ENCODE results near the gene MAD2L1BP. TPM values are rescaled to one million over a fixed set of nuclear protein-coding genes. Genes with fewer than 3 reads are reported as not detected.

MAD2L1BP gene, protein sequence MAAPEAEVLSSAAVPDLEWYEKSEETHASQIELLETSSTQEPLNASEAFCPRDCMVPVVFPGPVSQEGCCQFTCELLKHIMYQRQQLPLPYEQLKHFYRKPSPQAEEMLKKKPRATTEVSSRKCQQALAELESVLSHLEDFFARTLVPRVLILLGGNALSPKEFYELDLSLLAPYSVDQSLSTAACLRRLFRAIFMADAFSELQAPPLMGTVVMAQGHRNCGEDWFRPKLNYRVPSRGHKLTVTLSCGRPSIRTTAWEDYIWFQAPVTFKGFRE
- 31.7 to 39.7 TPM (median 34.6 TPM) in 5 replicates for total RNA-seq (2022; extraction: Qiagen RNA extraction; ENCODE audit: low read depth)

DNA sequence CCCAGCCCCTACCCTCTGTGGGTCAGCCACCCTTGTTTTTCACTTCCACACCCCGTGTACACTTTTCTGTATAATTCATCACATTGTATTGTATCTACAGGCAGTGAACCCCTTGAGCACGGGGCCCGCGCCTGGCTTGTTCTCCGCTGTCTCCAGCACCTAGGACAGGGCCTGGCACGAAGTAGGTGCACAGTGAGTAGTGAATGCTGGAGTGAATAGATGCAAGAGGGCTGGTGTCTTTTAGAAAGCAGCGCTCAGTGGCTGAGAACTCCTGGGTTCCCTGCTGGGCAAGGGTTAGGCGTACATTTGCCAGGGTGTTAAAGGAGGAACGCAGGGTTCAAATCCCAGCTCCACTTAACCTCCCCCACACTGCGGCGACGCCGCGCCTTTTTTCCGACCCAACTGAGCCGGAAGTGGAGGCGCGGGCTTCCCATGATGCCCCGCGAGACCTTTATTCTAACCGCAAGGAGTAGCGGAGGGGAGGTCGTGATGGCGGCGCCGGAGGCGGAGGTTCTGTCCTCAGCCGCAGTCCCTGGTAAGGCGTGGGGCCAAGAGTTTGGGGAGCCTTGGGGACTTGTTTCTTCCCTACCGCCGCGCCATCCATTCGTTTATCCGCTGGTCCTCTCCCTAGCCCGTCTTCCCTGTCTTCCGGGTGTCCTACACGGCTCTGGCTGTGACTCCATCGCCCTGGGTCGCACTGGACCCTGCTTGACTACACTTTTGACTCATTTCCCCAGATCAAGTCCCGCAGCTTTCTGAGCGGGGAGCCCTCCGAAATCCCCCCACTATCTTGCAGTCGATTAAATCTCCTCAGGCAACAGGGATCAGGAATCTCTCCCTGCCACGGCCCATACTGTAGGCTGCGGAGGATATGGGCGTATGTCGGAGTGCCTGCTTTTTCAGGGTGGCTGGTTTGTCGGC lies at the start of gene MAD2L1BP:
Gene MAD2L1BP (plus strand): TSS at position 454 of the 921 bp plus-strand sequence. CDS start 36 bp downstream, at position 490.

DNA sequence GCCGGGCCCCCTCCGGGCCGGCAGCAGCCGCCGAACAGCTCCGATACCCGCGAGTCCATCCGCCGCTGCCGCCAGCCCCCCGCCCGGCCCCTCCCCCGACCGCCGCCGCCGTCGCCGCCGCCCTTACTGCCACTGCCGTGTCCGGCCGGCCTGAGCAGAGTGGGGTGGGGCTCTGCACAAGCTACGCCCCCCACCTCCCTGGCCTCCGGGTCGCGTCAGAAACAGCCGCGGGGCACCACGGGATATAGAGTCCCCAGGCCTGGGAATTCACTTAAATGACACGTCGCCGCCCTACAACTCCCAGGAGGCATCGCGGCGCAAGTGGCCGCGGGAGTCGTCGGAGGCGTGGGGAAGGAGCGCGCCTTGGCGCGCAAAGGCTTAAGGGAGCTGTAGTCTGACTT lies 6.5 kb upstream of the MAD2L1BP start, which contains the start of gene GTPBP2:
Gene GTPBP2 (minus strand): TSS at position 161 of the 401 bp plus-strand sequence. CDS start 102 bp downstream, at position 59.

DNA sequence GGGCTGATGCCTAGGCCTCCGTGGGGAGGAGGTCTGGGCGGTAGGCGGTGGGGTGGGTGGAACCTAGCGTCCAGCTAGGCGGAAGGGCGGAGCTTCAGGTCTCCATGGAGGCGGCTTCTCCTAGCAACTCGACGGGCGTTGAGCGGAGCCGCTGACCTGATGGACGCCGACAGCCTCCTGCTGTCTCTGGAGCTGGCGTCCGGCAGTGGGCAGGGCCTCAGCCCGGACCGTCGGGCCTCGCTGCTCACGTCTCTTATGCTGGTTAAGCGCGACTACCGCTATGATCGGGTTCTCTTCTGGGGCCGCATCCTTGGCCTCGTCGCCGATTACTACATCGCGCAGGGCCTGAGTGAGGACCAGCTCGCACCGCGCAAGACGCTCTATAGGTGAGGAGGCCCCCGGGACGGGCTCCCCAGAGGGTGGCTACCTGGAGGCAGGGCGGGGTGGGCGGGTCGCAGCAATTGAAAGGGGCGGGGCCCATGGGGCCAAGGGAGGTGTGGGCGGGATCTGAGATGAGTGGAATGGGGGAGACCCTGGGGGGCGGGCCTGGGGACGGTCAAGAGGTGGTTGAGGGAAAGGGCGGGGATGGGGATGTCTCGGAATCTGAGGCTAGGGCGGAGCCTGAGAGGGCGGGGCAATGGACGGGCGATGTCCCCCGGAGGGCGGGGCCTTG lies 9.4 kb downstream of the MAD2L1BP start, which contains the start of gene RSPH9:
Gene RSPH9 (plus strand): TSS at position 97 of the 673 bp plus-strand sequence. CDS start 63 bp downstream, at position 160.

DNA sequence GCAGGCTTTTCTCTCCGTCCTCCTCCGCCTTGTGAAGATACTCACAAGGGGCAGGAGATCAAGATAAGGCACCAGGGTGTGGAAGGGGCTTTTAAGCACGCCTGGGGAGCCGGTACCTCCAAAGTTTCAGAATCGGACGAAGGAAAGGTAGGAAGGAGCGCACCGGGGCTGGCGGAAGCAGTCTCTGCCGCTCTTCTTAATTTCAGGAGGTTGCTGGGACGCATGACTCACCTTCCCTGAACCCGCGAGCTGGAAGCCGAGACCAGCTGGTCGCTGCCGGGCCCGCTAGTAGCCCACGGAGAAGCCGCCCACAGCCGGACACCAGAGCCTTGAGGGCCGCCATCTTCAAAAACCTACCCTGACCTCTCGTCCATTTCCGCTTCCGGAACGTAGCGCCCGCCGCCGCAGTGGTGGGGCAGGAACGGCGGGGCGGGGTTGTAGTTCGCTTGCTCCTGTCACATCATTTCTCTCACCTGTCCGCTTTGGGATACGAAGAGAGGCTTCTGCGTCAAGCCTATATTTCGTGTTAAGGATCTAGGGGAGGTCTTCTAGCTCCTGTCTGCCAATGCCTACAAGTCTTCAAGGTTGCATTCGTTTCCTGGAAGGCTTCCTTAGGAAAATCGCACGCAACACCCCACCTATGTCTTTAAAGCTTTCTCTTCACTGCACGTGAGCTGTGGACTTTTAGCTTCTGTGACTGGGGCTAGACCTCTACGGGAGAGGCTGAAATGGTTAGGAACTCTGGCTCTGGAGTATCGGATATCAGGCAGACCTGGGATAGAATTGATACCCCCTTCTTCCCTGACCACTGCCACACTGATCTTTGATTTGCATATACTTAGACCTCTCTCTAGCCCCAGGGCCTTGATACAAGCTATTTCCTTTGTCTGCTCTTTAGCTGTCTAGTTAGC lies 52.1 kb downstream of the MAD2L1BP start, which contains the start of gene MRPS18A:
Gene MRPS18A (minus strand): TSS at position 355 of the 911 bp plus-strand sequence. CDS start 12 bp downstream, at position 343.

Other genes starting within 250 kb of the MAD2L1BP start
- 6.8 to 11.0 TPM (median 10.0 TPM) in 5 replicates for gene ABCC10, start 208.3 kb upstream of the MAD2L1BP start, total RNA-seq (2022; extraction: Qiagen RNA extraction; ENCODE audit: low read depth)
- gene DLK2, start 180.3 kb upstream of the MAD2L1BP start, total RNA-seq (2022; extraction: Qiagen RNA extraction; ENCODE audit: low read depth) = 3.6 to 7.8 TPM (median 7.3 TPM) in 5 replicates
- gene TJAP1, start 158.3 kb upstream of the MAD2L1BP start, total RNA-seq (2022; extraction: Qiagen RNA extraction; ENCODE audit: low read depth) = 13.1 to 21.7 TPM (median 18.4 TPM) in 5 replicates
- gene LRRC73, start 125.5 kb upstream of the MAD2L1BP start, total RNA-seq (2022; extraction: Qiagen RNA extraction; ENCODE audit: low read depth) = 0.66 to 1.2 TPM (median 1.1 TPM) in 5 replicates
- gene YIPF3, start 118.9 kb upstream of the MAD2L1BP start, total RNA-seq (2022; extraction: Qiagen RNA extraction; ENCODE audit: low read depth) = 62.4 to 73.2 TPM (median 71.4 TPM) in 5 replicates
- 44.8 to 51.0 TPM (median 48.0 TPM) in 5 replicates for gene POLR1C, start 118.8 kb upstream of the MAD2L1BP start, total RNA-seq (2022; extraction: Qiagen RNA extraction; ENCODE audit: low read depth)
- 25.0 to 31.1 TPM (median 27.3 TPM) in 5 replicates for gene XPO5, start 59.8 kb upstream of the MAD2L1BP start, total RNA-seq (2022; extraction: Qiagen RNA extraction; ENCODE audit: low read depth)
- gene POLH, start 59.7 kb upstream of the MAD2L1BP start, total RNA-seq (2022; extraction: Qiagen RNA extraction; ENCODE audit: low read depth) = 8.0 to 9.6 TPM (median 9.3 TPM) in 5 replicates
- 16.6 to 23.2 TPM (median 21.3 TPM) in 5 replicates for gene GTPBP2, start 6.6 kb upstream of the MAD2L1BP start, total RNA-seq (2022; extraction: Qiagen RNA extraction; ENCODE audit: low read depth)
- 0.13 to 0.31 TPM (median 0.24 TPM) in 5 replicates for gene RSPH9, start 9.2 kb downstream of the MAD2L1BP start, total RNA-seq (2022; extraction: Qiagen RNA extraction; ENCODE audit: low read depth)
- gene MRPS18A, start 52.0 kb downstream of the MAD2L1BP start, total RNA-seq (2022; extraction: Qiagen RNA extraction; ENCODE audit: low read depth) = 39.9 to 53.9 TPM (median 46.3 TPM) in 5 replicates
- gene VEGFA, start 134.4 kb downstream of the MAD2L1BP start, total RNA-seq (2022; extraction: Qiagen RNA extraction; ENCODE audit: low read depth) = 25.0 to 39.7 TPM (median 32.5 TPM) in 5 replicates